Endometrium (tissue), 2 donors: ENCODE measurements around the gene JSRP1.

ENCODE experiments used
- FAIRE-seq: peaks from 2 replicates; lab custom pipeline; 2012; peaks lifted over from hg19 to GRCh38; lab: Jason Lieb, UNC
- donor health status: control.
- donor health status: control.

JSRP1 gene

DNA sequence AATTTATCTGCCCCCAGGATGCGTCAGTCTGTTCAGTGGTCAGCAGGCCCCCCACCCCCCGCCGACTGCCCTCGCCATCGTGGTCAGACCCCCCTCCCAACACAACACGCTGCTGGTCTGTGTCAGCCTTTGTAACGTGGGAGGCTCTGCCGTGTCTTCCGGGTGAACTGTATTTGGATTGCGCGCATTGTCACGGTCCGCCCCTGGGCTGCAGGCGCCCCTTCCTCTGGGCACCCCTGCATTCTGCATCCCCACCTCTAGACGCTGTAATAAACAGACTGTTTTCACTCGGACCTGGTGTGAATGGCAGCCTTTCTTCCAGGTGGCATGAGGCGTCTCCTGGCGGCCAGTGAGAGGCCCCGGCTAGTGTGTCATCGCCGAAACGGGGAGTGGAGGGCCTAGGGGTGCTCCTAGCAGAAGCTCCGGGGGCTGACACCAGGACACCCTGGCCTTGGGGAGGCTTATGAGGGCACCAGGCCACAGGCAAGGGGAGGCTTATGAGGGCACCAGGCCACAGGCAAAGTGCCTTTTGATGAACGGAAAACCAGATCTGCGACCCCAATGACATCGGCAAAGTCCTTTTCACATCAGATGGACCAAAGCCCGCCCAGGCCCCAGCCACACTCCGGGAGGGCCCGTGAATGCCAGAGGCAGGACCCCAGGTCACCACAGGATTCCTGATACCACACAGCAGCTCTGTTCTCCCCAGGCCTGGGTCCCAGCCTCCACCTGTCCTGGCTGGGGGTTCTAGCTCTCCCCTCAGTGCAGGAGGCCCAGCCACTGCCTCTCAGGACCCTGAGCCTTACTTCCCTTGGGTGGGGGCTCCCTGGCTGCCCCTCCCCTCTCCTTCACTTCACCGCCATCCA lies 23.7 kb downstream of the JSRP1 start:
- no peak for FAIRE-seq

DNA sequence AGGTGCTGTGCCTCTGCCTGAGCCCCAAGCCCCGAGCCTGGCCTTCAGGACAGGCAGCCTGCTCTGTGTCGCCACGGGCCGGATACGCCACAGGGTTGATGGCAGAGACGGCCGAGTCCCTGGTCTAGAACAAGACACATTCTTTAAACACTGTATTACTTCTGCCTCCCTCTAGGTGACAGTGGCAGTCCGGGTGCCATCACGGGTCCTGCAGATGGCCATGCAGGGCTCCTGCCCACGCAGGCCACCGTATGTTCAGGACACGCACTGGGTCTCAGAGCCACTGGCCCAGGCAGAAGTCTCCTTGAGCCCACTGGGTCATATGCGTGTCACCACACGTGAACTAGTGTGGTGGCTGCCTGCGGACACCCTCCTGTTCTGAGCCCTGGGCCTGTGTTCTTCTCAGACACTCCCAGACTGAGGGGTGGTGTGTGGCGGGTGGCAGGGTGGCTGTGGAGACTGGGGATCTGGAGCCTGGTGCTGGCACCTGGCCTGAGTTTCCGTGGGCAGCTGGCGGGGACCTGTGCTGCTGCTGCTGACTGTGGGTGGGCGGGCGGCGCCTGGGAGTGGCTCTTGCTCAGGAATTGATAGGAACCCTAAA lies 24.5 kb downstream of the JSRP1 start:
- no peak for FAIRE-seq

DNA sequence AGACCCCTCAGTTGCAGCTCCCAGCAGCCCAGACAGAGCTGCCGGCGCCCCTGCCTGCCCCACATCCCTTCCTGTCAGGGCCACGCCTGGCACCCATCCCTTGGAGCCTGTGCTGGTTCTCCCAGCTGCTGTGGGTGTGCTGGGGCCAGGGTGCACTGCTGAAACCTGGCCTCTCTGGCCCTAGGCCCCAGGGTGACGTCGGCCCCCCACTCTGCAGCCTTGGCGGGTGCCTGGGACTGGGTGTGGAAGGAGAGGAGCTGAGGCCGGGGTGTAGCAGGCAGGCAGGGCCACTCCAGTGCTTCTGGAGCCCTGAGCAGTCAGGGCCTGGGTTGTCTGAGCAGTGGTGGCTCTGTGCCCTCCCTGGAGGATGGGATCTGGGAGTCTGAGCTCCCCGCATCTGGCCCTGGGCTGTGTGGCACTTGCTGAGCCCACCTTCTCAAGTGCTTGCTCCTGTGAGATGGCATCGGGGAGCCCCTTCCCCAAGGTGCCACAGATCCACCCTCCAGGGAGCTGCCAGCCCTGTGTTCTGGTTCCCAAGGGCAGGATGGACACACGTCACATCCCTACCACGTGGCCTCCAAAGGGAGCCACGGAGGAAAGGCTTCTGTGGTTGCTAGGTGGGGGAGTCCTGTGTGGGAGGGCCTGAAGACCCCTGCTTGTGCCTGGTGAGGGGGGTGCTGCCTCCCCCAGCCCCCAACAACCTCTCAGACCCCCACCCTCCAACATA lies 25.2 kb downstream of the JSRP1 start:
- FAIRE-seq, result no peak

GRCh38 chr19:2230033-2230531 lies 26.1 kb downstream of the JSRP1 start:
- no peak for FAIRE-seq

DNA sequence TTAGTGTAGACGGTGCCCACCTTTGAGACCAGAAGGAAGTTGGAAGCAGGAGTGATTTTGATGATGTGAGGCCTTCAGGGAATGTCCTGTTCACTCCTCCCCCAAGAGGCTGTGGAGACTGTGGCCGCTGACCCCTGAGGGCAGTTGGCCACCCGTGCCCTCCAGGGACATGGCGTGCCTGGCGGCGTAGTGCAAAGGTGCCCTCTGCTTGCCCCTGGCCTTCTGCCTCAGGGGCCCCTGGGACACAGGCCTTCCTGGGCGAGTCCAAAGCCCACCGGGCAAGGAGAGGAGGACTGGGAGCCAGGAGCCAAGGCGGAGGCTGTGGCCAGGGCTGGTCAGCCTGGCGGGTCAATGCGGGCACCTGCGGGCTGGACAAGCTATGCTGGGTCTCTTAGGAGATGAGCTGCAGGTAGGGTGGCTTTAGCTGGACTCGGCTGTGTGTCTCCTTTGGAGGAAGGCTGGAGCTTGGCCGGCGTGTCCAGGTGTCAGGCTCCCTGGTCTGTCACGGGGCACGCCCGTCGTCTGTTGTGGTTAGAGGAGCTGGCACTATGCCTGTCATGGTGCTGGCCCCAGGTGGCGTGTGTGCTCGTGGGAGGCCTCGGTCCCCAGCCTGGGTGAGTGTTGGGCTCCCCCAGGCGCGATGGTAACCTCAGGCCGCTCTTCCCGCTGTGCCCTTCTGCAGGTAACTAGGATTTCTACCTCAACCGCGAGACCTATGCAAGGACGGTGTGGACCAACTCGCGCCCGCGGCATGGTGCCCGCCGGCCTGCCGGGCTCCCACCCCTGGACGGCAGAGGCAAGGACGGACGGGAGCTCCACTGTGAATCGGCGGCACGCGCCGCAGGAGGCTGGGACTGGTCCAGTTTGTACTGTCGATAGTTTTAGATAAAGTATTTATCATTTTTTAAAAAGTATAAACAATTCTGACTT lies 26.8 kb downstream of the JSRP1 start:
- FAIRE-seq, result no peak

DNA sequence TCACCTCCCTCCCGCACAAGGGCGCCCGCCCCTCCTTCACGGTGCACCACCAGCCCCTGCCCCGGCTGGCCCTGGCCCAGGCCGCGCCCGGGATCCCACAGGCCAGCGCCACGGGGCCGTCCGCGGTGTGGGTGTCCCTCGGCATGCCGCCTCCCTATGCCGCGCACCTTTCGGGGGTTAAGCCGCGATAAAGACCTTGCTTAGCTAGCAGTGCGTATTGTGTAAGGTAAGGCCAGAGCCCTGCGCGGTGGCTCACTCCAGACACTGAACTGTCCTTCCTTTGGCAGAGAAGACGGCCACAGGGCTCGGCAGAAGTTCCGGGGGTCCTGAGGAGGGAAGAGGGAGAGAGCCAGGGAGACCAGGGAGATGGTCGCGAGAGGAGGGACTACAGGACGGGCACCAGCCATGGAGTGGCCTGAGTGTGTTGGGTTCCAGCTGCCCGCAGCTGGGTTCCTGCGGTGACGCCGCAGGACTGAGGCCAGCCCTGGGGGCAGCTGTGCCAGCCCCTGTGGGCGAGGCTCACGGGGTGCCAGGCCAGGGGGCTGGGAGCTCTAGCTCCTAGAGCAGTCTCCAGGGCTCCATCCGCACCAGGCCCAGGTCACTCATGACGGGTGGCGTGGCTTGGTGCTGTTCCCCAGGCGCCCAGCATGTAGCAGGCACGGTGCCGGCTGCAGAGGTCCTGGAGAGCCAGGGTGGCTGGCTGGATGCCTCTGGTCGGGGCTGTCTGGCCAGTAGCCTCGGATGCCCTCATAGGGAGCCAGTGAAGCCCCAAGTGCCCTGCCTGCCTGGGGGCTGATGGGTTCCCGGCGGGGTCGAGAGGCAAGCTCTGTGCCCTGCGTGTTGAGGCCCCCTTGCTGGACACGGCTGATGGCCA lies 27.8 kb downstream of the JSRP1 start:
- FAIRE-seq, result no peak

- FAIRE-seq, result no peak
These were observed 28.6 kb downstream of the JSRP1 start for GRCh38 chr19:2227415-2228156.

- FAIRE-seq, result no peak
These were observed 29.3 kb downstream of the JSRP1 start for GRCh38 chr19:2226840-2227360.

GRCh38 chr19:2226051-2226839 lies 30.0 kb downstream of the JSRP1 start:
- FAIRE-seq, result no peak

GRCh38 chr19:2225415-2226050 lies 30.7 kb downstream of the JSRP1 start:
- no peak for FAIRE-seq

DNA sequence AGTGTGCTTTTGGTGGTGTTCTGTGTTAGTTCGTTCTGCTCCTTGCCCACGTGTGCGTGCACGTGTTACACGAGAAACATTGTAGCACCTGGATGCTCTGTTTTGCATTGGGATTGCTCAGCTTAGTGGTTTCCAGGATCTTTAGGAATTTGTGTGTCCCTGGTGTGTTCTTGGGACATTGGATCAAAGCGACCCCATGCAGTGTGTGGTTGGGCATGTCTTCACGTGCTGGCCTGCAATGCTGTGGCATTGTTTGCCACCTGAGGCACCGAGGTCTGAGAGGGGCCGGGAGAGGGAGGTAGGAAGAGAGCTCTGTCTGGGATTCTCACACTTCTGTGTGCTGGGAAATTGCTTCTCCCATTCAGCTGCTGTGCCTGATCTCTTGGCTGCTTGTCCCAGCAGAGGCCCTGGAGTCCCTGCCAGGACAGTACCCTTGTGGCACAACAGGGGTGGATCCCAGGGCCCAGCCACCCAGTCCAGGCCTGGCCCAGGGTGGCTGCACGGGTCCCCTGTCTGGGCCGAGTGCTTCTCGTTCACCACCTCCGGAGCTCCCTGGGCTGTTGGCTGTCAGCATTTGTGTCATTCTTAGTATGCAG lies 31.4 kb downstream of the JSRP1 start:
- FAIRE-seq, result no peak

DNA sequence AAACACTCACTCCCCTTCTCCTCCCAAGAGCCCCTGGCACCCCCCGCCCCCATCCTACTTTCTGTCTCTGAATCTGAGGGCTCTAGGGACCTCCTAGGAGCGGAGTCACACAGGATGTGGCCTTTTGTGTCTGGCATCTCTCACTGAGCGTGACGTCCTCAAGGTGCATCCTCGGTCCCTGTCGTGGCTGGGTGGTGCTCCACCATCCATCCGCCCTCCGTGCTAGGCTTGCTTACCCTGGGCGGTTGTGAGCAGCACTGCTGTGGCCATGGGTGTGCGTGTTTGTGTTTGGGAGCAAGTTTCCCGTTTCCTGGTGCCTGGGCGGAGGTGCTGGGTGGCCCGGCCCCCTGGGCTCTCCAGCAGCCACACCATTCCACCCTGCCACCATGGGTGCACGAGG lies 32.3 kb downstream of the JSRP1 start:
- FAIRE-seq, result no peak

- no peak for FAIRE-seq
These were observed 32.8 kb downstream of the JSRP1 start for GRCh38 chr19:2223391-2223790.

DNA sequence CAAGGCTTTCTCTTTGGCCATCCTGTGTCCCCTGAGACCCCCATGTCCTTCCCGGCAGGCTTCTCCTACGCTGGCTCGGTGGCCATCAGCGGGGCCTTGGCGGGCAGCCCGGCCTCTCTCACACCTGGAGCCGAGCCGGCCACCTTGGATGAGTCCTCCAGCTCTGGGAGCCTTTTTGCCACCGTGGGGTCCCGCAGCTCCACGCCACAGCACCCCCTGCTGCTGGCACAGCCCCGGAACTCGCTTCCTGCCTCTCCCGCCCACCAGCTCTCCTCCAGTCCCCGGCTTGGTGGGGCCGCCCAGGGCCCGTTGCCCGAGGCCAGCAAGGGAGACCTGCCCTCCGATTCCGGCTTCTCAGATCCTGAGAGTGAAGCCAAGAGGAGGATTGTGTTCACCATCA lies 34.3 kb downstream of the JSRP1 start:
- no peak for FAIRE-seq

- no peak for FAIRE-seq
These were observed 34.9 kb downstream of the JSRP1 start for GRCh38 chr19:2221250-2221831.

GRCh38 chr19:2219726-2220125 lies 36.5 kb downstream of the JSRP1 start:
- no peak for FAIRE-seq

- FAIRE-seq, result no peak
These were observed 38.6 kb downstream of the JSRP1 start for GRCh38 chr19:2217591-2217990.
